ENCODE results near the gene EMID1. TPM values are rescaled to one million over a fixed set of nuclear protein-coding genes. Genes with fewer than 3 reads are reported as not detected.
A peak's percentile ranks its signal among the peaks of the same experiment; 100 is the strongest.
"Not testable (repeated sequence)": the region's sequence is repeated elsewhere in the genome, so short reads cannot be mapped to it uniquely, and the experiment has no call there.

EMID1 gene
- total RNA-seq, 4 donors from 2014 or later = 2.8 to 4.8 (median 3.6) TPM

- TF ChIP-seq POLR2A (IDR thresholded peaks at IDR 0.05) (no peak), CTCF (IDR thresholded peaks at IDR 0.05) (no peak)
- WGBS, 2 donors = 87 to 94% methylated on average over 11 of the region's 11 CpGs
- DNase-seq (ENCODE audit: low spot score in 2 of 2) = peak in 1 of 2 donors; percentile 77
- intact Hi-C loops (cut with DNase I; ENCODE audit: low total_unique reads) = no loop called here
- no peak overlapping the region for H3K4me3 ChIP-seq (ENCODE audit: low read depth, poor library complexity, severe bottlenecking)
Measured at GRCh38 chr22:29218758-29219408, 13.2 kb downstream of the EMID1 start.

GRCh38 chr22:29219409-29219782, 13.7 kb downstream of the EMID1 start:
- H3K4me3 ChIP-seq (ENCODE audit: low read depth, poor library complexity, severe bottlenecking); intact Hi-C loops (cut with DNase I; ENCODE audit: low total_unique reads); DNase-seq (ENCODE audit: low spot score in 2 of 2): not testable (repeated sequence)
- 92 to 93% methylated on average over 2 of the region's 2 CpGs for WGBS, 2 donors

- WGBS, 2 donors = 89 to 90% methylated on average over 14 of the region's 14 CpGs
- H3K4me3 ChIP-seq (ENCODE audit: low read depth, poor library complexity, severe bottlenecking) = no peak overlapping the region
- TF ChIP-seq POLR2A (IDR thresholded peaks at IDR 0.05) = no peak
- no peak for TF ChIP-seq CTCF (IDR thresholded peaks at IDR 0.05)
- intact Hi-C loops (cut with DNase I; ENCODE audit: low total_unique reads) = no loop called here
- DNase-seq (ENCODE audit: low spot score in 2 of 2) = peak in 1 of 2 donors; percentile 80
Measured at GRCh38 chr22:29219881-29220670, 14.4 kb downstream of the EMID1 start.

GRCh38 chr22:29224121-29224858, 18.6 kb downstream of the EMID1 start:
- WGBS, 2 donors = 63 to 71% methylated on average over 16 to 19 of the region's 19 CpGs
- TF ChIP-seq POLR2A (IDR thresholded peaks at IDR 0.05) (no peak), CTCF (IDR thresholded peaks at IDR 0.05) (no peak)
- intact Hi-C loops (cut with DNase I; ENCODE audit: low total_unique reads) = no loop called here
- DNase-seq (ENCODE audit: low spot score in 2 of 2) = peak in 1 of 2 donors; percentile 85
- H3K4me3 ChIP-seq (ENCODE audit: low read depth, poor library complexity, severe bottlenecking) = no peak overlapping the region

GRCh38 chr22:29224859-29225410, 19.2 kb downstream of the EMID1 start:
- 65 to 94% methylated on average over 6 to 7 of the region's 7 CpGs for WGBS, 2 donors
- peak in 1 of 2 donors; percentile 74 for DNase-seq (ENCODE audit: low spot score in 2 of 2)
- intact Hi-C loops (cut with DNase I; ENCODE audit: low total_unique reads) = no loop called here
- no peak overlapping the region for H3K4me3 ChIP-seq (ENCODE audit: low read depth, poor library complexity, severe bottlenecking)
- TF ChIP-seq POLR2A (IDR thresholded peaks at IDR 0.05) (no peak), CTCF (IDR thresholded peaks at IDR 0.05) (no peak)
